Mammary epithelial cell (primary cell): ENCODE results near the gene NSD1.

Experiments used
- CTCF ChIP-seq, 2 donors: IDR thresholded peaks in 1 of 2; conservative IDR thresholded peaks in 1 of 2; 2 replicates each; pipeline ENCODE4 v1.5.1; 2011 to 2012; ENCODE audit warnings: inconsistent platforms in 2 of 2, low read length in 2 of 2, mild to moderate bottlenecking in 2 of 2, control low read depth in 1 of 2, low read depth in 1 of 2; ENCODE audit not compliant: insufficient read depth in 1 of 2; ENCODE audit errors: extremely low read depth in 1 of 2
- EZH2 ChIP-seq: IDR thresholded peaks from 2 replicates; pipeline ENCODE4 v1.6.1; 2012; ENCODE audit warnings: low read length, inconsistent platforms, borderline replicate concordance

DNA sequence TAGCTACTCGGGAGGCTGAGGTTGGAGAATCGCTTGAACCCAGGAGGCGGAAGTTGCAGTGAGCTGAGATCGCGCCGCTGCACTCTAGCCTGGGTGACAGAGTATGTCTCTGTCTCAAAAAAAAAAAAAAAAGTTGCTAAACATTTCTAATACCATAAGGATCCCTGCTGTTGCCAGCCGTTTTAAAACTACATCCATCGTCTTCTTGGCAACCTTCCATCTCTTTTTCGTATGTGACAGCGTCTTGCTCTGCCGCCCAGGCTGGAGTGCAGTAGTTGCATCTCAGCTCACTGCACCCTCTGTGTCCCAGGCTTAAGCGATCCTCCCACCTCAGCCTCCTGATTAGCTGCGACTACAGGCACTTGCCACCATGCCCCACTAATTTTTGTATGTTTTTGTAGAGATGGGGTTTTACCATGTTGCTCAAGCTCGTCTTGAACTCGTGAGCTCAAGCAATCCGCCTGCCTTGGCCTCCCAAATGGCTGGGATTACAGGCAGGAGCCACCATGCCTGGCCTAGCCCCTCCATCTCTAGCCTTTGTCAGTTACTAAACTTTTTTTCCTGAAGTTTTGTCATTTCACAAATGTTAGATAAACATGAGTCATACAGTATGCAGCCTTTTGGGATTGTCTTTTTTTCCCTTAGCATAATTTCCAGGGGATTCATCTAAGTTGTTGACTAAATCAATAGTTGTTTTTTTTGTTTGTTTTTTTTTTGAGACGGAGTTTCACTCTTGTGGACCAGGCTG is 13.5 kb downstream of the NSD1 start:
- TF ChIP-seq CTCF (conservative IDR thresholded peaks at IDR 0.05 in 1 of 2, IDR thresholded peaks at IDR 0.05 in 1 of 2; ENCODE audit: extremely low read depth in 1 of 2, insufficient read depth in 1 of 2, low read depth in 1 of 2, low read length in 2 of 2) (no peak), EZH2 (no peak)
